K562 (cell line): ENCODE data around the gene USP10. TPM values are rescaled to one million over a fixed set of nuclear protein-coding genes. Genes with fewer than 3 reads are reported as not detected.

Experiments
- ATAC-seq: fragments of 200-7000 bp; cut with Tn5 transposase; 3 replicates; pipeline ENCODE4 v1.9.1; 2020; ENCODE audit warnings: moderate library complexity
- BruUV-seq: library from RNA; stranded (reverse); fragments of 400-500 nt; replicated peaks from 2 replicates; lab custom pipeline; 2021; lab: Mats Ljungman, UMichigan
- CTCF ChIA-PET: fragments of 300-600 bp; formaldehyde crosslinking; extraction: SDS; loops from one replicate; lab custom pipeline; 2021; ENCODE audit warnings: low intra/inter-chr PET ratio; lab: Yijun Ruan, JAX
- POLR2A ChIA-PET: fragments of 300-600, 350-650 bp; sonication (Branson Sonifier 250); formaldehyde crosslinking; extraction: SDS; loops from one replicate; lab custom pipeline; 2021; ENCODE audit warnings: antibody characterized with exemption, inconsistent platforms; lab: Yijun Ruan, JAX
- DNase-seq, 4 experiments: peaks; one replicate each; pipeline versions ENCODE4 v3.0.0 to v3.0.0-alpha.2; 2011 to 2018; ENCODE audit warnings: low spot score in 3 of 4, mixed read lengths in 3 of 4; ENCODE audit errors: extremely low read depth in 1 of 4
- FAIRE-seq: peaks from 2 replicates; lab custom pipeline; 2011; peaks lifted over from hg19 to GRCh38; lab: Jason Lieb, UNC
- H2AFZ ChIP-seq: 2 replicates; pipeline ENCODE4 v1.6.0; 2011; ENCODE audit warnings: low read depth, low read length, control low read depth, inconsistent platforms
- H3K27ac ChIP-seq: fragments of 200-600 bp; 3 replicates; pipeline ENCODE4 v1.8.0; 2011; ENCODE audit warnings: low read depth, mild to moderate bottlenecking, control low read depth, inconsistent platforms, low read length, moderate library complexity, mixed read lengths; ENCODE audit errors: extremely low read depth
- H3K27me3 ChIP-seq, 2 experiments: fragments of 300-600 bp in 1 of 2; 2 replicates in 1 of 2; 3 replicates in 1 of 2; pipeline versions ENCODE4 v1.6.0 to v1.8.0; 2011; ENCODE audit warnings: inconsistent platforms in 2 of 2, low read length in 2 of 2, mild to moderate bottlenecking in 1 of 2, mixed read lengths in 1 of 2, moderate library complexity in 1 of 2; ENCODE audit not compliant: control insufficient read depth in 2 of 2, insufficient read depth in 2 of 2
- H3K36me3 ChIP-seq: fragments of 300-600 bp; 3 replicates; pipeline ENCODE4 v1.8.0; 2011; ENCODE audit warnings: mild to moderate bottlenecking, low read length, inconsistent platforms; ENCODE audit not compliant: control insufficient read depth, insufficient read depth
- H3K4me1 ChIP-seq, 2 experiments: fragments of 200-600 bp in 1 of 2; replicated peaks in 1 of 2; 2 replicates in 1 of 2; 3 replicates in 1 of 2; pipeline versions ENCODE4 v1.5.1 to v1.8.0; 2011; ENCODE audit warnings: inconsistent platforms in 2 of 2, low read length in 2 of 2, mild to moderate bottlenecking in 1 of 2, mixed read lengths in 1 of 2, moderate library complexity in 1 of 2; ENCODE audit not compliant: control insufficient read depth in 2 of 2, insufficient read depth in 2 of 2
- H3K4me2 ChIP-seq: 2 replicates; pipeline ENCODE4 v1.6.1; 2011; ENCODE audit warnings: low read length, control low read depth, inconsistent platforms, mixed read lengths; ENCODE audit not compliant: insufficient read depth
- H3K4me3 ChIP-seq: fragments of 200-600 bp; sonication (generic), shearing (Covaris generic); 2 replicates; pipeline ENCODE4 v1.5.1; 2016; ENCODE audit warnings: control low read depth, inconsistent platforms
- H3K79me2 ChIP-seq: fragments of 200-600 bp; 3 replicates; pipeline ENCODE4 v1.8.0; 2011; ENCODE audit warnings: low read length, inconsistent platforms; ENCODE audit not compliant: control insufficient read depth, insufficient read depth
- H3K9ac ChIP-seq, 2 experiments: 2 replicates each; pipeline versions ENCODE4 v1.6.0 to v1.6.1; 2011; ENCODE audit warnings: low read depth in 2 of 2, low read length in 2 of 2, control low read depth in 1 of 2, inconsistent platforms in 1 of 2, mild to moderate bottlenecking in 1 of 2, mixed read lengths in 1 of 2; ENCODE audit not compliant: insufficient read depth in 1 of 2
- H3K9me1 ChIP-seq: one replicate; pipeline ENCODE4 v1.6.0; 2011; ENCODE audit warnings: inconsistent platforms, mild to moderate bottlenecking, low read length, moderate library complexity; ENCODE audit not compliant: control insufficient read depth, insufficient read depth
- H3K9me3 ChIP-seq: replicated peaks from 2 replicates; pipeline ENCODE4 v1.5.1; 2011; ENCODE audit warnings: low read depth, low read length, inconsistent platforms; ENCODE audit not compliant: control insufficient read depth, insufficient read depth
- H4K20me1 ChIP-seq: replicated peaks from 2 replicates; pipeline ENCODE4 v1.6.1; 2011; ENCODE audit warnings: low read length, inconsistent platforms, mixed read lengths; ENCODE audit not compliant: control insufficient read depth, insufficient read depth
- E2F4 ChIP-seq: sonication (generic); formaldehyde crosslinking; IDR thresholded peaks from 2 replicates; pipeline ENCODE4 v1.8.0; 2022; ENCODE audit warnings: mild to moderate bottlenecking, low read depth, missing genetic modification reagents
- ELF2 ChIP-seq: fragments of 250-450 bp; sonication (Bioruptor Pico); IDR thresholded peaks from 2 replicates; pipeline ENCODE4 v1.5.0; 2021; ENCODE audit warnings: mild to moderate bottlenecking
- HNRNPK ChIP-seq: fragments of 200-400 bp; formaldehyde crosslinking; IDR thresholded peaks from one replicate; pipeline ENCODE4 v1.6.1; 2018; ENCODE audit warnings: mild to moderate bottlenecking, low read depth, low read length; ENCODE audit not compliant: poor library complexity, severe bottlenecking
- HSF4 ChIP-seq: fragments of 250-450 bp; sonication (Bioruptor Pico); IDR thresholded peaks from 2 replicates; pipeline ENCODE4 v2.1.2; 2022; ENCODE audit warnings: mild to moderate bottlenecking, moderate library complexity, borderline replicate concordance
- MED1 ChIP-seq: sonication (generic); formaldehyde crosslinking; IDR thresholded peaks from 2 replicates; pipeline ENCODE4 v1.8.1; 2023; ENCODE audit warnings: missing genetic modification reagents, borderline replicate concordance
- NR2C2 ChIP-seq, 2 experiments: fragments of 200-800 bp in 1 of 2; sonication (Bioruptor generic) in 1 of 2; sonication (generic) in 1 of 2; formaldehyde crosslinking in 1 of 2; IDR thresholded peaks; 2 replicates each; pipeline versions ENCODE4 v1.6.1 to v1.8.0; 2016 to 2022; ENCODE audit warnings: mild to moderate bottlenecking in 1 of 2, missing compliant biosample characterization in 1 of 2, missing genetic modification characterization in 1 of 2, missing genetic modification reagents in 1 of 2
- SOX6 ChIP-seq: fragments of 450-650 bp; IDR thresholded peaks from 2 replicates; pipeline ENCODE4 v1.6.1; 2014; ENCODE audit warnings: mild to moderate bottlenecking
- SPI1 ChIP-seq: IDR thresholded peaks from 2 replicates; pipeline ENCODE4 v1.6.1; 2011; ENCODE audit warnings: low read depth, low read length, control low read depth, borderline replicate concordance
- TAF1 ChIP-seq: IDR thresholded peaks from 2 replicates; pipeline ENCODE4 v1.6.1; 2011; ENCODE audit warnings: mild to moderate bottlenecking, low read length, moderate library complexity; ENCODE audit not compliant: insufficient read depth, control insufficient read depth, severe bottlenecking; ENCODE audit errors: extremely low read depth
- TBL1XR1 ChIP-seq, 2 experiments: IDR thresholded peaks; 2 replicates each; pipeline ENCODE4 v1.6.1; 2012; ENCODE audit warnings: improper control_type of control experiment in 2 of 2, low read length in 2 of 2, mild to moderate bottlenecking in 1 of 2
- TCF7L2 ChIP-seq: fragments of 150-350 bp; IDR thresholded peaks from 2 replicates; pipeline ENCODE4 v1.6.1; 2016; ENCODE audit warnings: low read depth, mild to moderate bottlenecking, low read length, moderate library complexity
- ZBTB1 ChIP-seq: sonication (generic); formaldehyde crosslinking; IDR thresholded peaks from 2 replicates; pipeline ENCODE4 v1.8.1; 2023; ENCODE audit warnings: missing genetic modification reagents, low read depth, mild to moderate bottlenecking, borderline replicate concordance
- ZFP1 ChIP-seq: fragments of 450-650 bp; formaldehyde crosslinking; IDR thresholded peaks from 2 replicates; pipeline ENCODE4 v1.4.0; 2020; ENCODE audit warnings: mild to moderate bottlenecking, mixed read lengths
- ZNF140 ChIP-seq: fragments of 250-450 bp; sonication (Bioruptor Pico); IDR thresholded peaks from 2 replicates; pipeline ENCODE4 v1.8.0; 2021; ENCODE audit warnings: moderate library complexity, mild to moderate bottlenecking, inconsistent platforms
- ZNF79 ChIP-seq: fragments of 250-450 bp; sonication (Bioruptor Pico); IDR thresholded peaks from 2 replicates; pipeline ENCODE4 v1.4.0; 2020; ENCODE audit warnings: low read depth, mild to moderate bottlenecking, moderate library complexity
- WGBS: fragments of 100-300 bp; shearing (Covaris generic); methylation state at CpG from one replicate; pipeline ENCODE4 v1.1.6; 2016; ENCODE audit warnings: low coverage, mixed read lengths; ENCODE audit not compliant: insufficient coverage; ENCODE audit errors: missing lambda C conversion rate; 5-methylcytosine and 5-hydroxymethylcytosine counted together
- in situ Hi-C: fragments of 300-500 bp; cut with MboI; formaldehyde crosslinking; loops from 4 replicates; pipeline ENCODE4 v1.15.0; 2018; ENCODE audit warnings: inconsistent platforms, mixed read lengths
- intact Hi-C: fragments of 100-400 bp; cut with micrococcal nuclease; formaldehyde crosslinking; loops from 2 replicates; pipeline ENCODE4 v1.14.2; 2022
- polyA plus RNA-seq, 8 experiments: library from polyadenylated mRNA; depleted of rRNA in 4 of 8; stranded (reverse) in 5 of 8; unstranded in 3 of 8; fragments of >200 nt; fragmentation: Nextera tagmentation in 2 of 8; fragmentation: Illumina TruSeq in 1 of 8; extraction: Ambion mirVana in 2 of 8; extraction: Trizol in 1 of 8; gene quantifications; 2 replicates each; pipeline versions ENCODE4 v1.2.1 to v1.2.3, GENCODE V29; 2011 to 2014; ENCODE audit warnings: inconsistent platforms in 1 of 8, missing spikeins in 1 of 8
- total RNA-seq, 7 experiments: library from RNA; depleted of rRNA in 6 of 7; stranded (reverse); fragments of >200 nt in 6 of 7; fragmentation: Illumina TruSeq in 2 of 7; extraction: Trizol in 2 of 7; gene quantifications; 2 replicates each; pipeline versions ENCODE4 v1.2.1 to v1.2.3, GENCODE V29; 2011 to 2021; ENCODE audit warnings: low replicate concordance in 1 of 7

Gene USP10
- total and polyA plus RNA-seq, 9 of the 15 experiments (the other 6 are each of a cell fraction or from before 2014, with no cell fraction given): 61.7 to 197 (median 116) TPM

- no peak for TF ChIP-seq E2F4
- no peak for TF ChIP-seq NR2C2 (CRISPR knock-in tag; IDR thresholded peaks at IDR 0.05)
- no peak for TF ChIP-seq NR2C2 (tag; IDR thresholded peaks at IDR 0.05)
- no peak for TF ChIP-seq MED1
- no peak for TF ChIP-seq TCF7L2
- TF ChIP-seq ELF2 (CRISPR knock-in tag): no peak
- no peak for TF ChIP-seq SPI1
Observed at GRCh38 chr16:84662471-84662870, 37.3 kb upstream of the USP10 start (continued).

GRCh38 chr16:84663433-84664101 is 36.2 kb upstream of the USP10 start:
- POLR2A ChIA-PET: interaction anchor here (0.6 to 1.5 kb wide), 10 partner anchors 9 to 89 kb away, joined by 3 to 9 read pairs (median 3); partner anchors contain the start of gene KLHL36
- FAIRE-seq (no peak), DNase-seq (no peak), ATAC-seq (no peak)
- no peak overlapping the region for H3K4me3 ChIP-seq
- no peak overlapping the region for H3K27ac ChIP-seq
- no peak overlapping the region for H3K9ac ChIP-seq
- no peak overlapping the region for H2AFZ ChIP-seq
- H3K27me3 ChIP-seq: no peaks in the 10 kb centered on the region
- H3K9me1 ChIP-seq: no peaks in the 10 kb centered on the region
- CTCF ChIA-PET: no interaction called here
- no peaks in the 10 kb centered on the region for H3K79me2 ChIP-seq
- in situ Hi-C loops (no loop called here), intact Hi-C loops (no loop called here)
- TF ChIP-seq TBL1XR1 (IDR thresholded peaks at IDR 0.05; ENCODE audit: low read length in 2 of 2) (no peak), HNRNPK (no peak), HSF4 (CRISPR knock-in tag) (no peak), ZFP1 (CRISPR knock-in tag) (no peak), TAF1 (no peak), SOX6 (no peak), ZNF79 (CRISPR knock-in tag) (no peak), ZNF140 (no peak), ZBTB1 (CRISPR knock-in tag) (no peak)
- 75% methylated on average over 9 of the region's 9 CpGs for WGBS
- H3K4me2 ChIP-seq: no peak overlapping the region
- H3K4me1 ChIP-seq: peaks cover 0 to 4% of the 10 kb centered on the region in 2 experiments; a peak in 1 of 5 replicates
- H4K20me1 ChIP-seq: peaks cover 13% of the 10 kb centered on the region; the same call in 1 of the 2 replicates
- H3K36me3 ChIP-seq: peaks cover 61% of the 10 kb centered on the region
- no TSS peak for BruUV-seq
- H3K9me3 ChIP-seq: no peaks in the 10 kb centered on the region
